ENCODE data around the gene FAM135A.
"Not testable (repeated sequence)": the region's sequence is repeated elsewhere in the genome, so short reads cannot be mapped to it uniquely, and the experiment has no call there.

The FAM135A gene

DNA sequence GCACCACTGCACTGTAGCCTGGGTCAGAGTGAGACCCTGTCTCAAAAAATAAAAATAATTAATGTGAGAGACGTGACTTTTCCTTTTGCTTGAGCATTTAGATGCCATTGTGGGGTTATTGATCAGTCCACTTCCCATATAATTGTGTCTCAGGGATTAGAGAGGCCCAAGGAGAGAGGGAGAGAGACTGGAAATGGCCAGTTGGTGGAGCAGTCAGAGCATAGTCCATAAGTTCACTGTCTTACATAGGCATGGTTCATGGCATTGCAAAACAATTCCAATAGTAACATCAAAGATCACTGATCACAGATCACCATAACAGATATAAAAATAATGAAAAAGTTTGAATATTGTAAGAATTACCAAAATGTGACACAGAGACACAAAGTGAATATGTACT, 138.3 kb downstream of the FAM135A start:
- no peak for DNase-seq

DNA sequence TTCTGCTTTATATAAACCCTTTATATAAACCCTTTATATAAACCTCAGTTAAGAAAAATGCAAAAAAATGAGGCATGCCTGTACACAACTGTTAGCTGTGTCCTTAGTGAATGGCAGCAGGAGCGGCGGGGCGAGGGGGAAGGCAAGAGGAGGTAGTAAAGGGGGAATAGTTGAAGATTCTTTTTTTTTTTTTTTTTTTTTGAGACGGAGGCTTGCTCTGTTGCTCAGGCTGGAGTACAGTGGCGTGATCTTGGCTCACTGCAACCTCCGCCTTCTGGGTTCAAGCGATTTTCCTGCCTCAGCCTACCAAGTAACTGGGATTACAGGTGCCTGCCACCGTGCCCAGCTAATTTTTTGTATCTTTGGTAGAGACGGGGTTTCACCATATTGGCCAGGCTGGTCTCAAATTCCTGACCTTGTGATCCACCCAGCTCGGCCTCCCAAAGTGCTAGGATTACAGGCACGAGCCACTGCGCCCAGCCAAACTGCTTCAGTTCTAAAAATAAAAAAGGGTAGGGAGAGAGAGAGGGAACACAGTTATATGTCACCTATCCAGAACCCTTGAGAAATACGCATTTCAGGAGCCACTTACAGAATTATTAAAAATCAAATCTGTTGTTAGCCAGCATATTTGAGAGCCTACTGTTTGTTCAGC, 139.1 kb downstream of the FAM135A start:
- DNase-seq, result not testable (repeated sequence)

DNA sequence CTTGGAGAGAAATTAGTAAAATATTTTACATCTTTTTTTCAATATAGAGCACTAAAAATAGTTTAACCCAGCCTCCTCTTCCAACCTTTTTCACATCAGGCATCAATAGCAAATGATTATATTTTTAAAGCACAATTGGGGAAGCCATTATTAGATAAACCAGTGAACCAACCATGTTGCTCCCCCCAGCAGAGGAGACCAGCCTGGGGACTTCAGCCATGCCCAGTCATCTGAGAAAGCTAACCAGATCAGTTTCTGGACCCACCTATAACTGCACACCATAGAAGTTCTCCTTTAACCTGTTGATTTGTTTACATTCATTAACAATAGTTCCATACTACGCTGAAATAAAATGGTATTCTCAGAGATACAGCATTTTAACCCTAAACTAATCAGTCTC, 139.7 kb downstream of the FAM135A start:
- no peak for DNase-seq

DNA sequence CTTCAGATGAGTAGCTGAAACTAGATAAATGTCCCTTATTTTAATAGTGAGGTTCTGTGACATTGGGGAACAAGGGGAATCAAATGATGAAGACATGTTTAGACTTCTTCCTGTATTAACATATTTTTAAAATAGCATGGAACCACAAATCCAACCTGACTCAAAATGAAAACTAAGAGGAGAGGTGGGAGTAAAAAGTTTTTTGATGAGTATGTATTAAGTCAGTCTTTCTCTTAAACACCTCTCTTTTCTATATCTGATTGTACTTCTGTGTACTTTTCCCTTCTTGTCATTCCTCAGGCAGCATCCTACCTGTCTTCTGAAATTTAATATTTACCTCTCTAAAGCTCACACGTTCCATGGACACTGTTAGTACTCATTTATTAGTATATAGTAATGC, 144.7 kb downstream of the FAM135A start:
- no peak for DNase-seq

DNA sequence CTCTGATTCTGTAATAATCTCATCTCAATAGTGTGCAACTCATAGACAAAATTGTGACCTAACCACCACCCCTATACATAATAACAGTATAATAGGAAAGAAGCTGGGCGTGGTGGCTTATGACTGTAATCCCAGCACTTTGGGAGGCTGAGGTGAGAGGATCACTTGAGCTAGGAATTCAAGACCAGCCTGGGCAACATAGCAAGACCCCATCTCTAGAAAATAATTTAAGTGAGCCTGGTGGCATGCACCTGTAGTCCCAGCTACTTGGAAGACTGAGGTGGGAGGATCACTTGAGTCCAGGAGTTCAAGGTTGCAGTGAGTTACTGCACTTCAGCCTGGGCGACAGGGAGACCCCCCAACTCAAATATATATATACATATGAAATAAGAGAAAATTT, 149.1 kb downstream of the FAM135A start:
- DNase-seq, result not testable (repeated sequence)

- DNase-seq, result no peak
Observed at GRCh38 chr6:70563530-70563929, 150.2 kb downstream of the FAM135A start.

GRCh38 chr6:70566751-70567382, 153.6 kb downstream of the FAM135A start, which contains the start of gene SDHAF4:
Gene SDHAF4, plus strand, starts transcription at chr6:70566930. Its CDS starts 11 bp downstream, at chr6:70566941.
- DNase-seq, result peak; percentile 87

DNA sequence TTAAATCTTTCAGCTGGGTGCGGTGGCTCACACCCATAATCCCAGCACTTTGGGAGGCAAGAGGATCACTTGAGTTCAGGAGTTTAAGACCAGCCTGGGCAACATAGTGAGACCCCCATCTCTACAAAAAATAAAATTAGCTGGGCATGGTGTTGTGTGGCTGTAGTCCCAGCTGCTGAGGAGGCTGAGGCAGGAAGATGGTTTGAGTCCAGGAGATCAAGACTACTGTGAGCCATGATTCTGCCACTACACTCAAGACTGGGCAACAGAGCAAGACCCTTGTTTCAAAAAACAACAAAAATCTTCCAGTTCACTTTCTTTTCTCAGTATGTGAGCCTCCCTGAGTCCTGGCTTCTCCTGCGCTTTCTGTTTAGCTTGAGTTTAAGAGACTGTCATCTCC, 161.3 kb downstream of the FAM135A start:
- DNase-seq, result no peak

DNA sequence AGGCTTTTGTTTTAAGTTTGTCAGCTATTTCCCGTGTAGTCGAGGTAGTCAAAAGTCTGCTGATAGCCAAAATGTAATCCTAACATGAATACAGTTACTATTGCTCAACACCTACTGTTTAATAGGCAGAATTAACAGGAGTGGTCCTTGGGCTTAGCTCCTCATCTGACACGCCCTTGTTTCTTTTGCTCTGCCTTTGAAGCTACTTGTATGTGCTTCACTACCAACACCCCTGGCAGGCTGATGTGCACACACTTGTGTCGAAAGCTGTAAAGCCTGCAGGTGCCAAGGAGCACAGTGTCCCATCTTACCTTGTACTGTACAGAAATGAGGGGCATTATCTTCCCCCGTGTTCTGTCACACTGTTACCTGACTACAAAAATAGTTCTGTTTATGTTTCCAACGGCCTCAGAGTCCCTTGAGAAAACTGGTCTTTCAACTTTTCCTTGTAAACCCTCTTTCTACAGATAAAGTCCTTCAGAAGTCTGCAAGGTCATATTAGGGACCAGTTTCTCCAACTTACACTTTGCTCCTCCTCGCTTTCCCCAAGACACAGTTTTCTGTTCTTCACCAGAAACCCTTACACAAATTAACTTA, 162.7 kb downstream of the FAM135A start:
- DNase-seq, result no peak

GRCh38 chr6:70586114-70586513, 172.8 kb downstream of the FAM135A start:
- DNase-seq, result no peak

GRCh38 chr6:70590400-70590799, 177.1 kb downstream of the FAM135A start:
- no peak for DNase-seq

DNA sequence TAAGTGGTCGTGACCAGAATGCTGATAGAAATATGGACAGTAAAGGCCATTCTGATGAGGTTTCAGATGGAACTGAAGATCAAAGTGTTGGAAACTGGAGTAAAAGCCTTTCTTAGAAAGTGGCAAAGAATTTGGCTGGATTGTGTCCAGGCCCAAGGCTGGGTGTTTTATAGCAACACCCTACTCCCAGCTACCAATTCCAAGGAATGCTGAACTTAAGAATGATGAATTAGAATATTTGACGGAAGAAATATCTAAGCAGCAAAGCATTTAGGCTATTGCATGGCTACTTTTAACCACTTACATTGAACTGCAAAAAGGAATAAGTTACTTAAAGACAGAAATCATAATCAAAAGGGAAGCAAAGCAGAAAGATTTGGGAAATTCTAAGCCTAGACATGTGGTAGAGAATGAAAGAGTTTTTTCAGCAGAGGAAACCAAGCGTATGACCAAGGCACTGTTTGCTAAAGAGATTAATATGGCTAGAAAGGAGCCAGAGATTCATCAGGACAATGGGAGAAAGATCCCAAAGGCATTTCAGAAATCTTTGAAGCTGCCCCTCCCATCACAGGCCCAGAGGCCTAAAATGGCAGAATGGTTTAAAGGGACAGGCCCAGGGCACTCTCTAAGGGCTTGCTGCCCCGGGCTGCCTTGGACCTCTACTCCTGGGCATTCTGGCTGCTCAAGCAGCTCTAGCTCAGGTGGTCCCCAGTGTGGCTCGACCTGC, 179.2 kb downstream of the FAM135A start:
- no peak for DNase-seq

DNA sequence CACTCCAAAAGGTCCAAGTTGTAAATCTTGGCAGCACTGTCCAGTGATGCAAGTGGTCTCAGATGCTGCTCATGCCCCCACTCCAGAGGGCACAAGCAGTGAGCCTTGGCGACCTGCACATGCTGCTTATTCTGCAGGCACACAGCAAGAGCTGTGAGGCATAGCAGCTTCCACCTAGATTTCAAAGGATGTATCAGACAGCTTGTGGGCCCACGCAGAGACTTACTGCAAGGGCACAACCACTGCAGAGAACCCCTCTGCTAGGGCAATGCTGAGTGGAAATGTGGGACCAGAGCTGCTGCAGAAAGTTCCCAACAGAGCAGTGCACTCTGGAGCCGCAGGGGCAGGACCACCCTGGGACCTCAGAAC, 179.8 kb downstream of the FAM135A start:
- DNase-seq, result no peak

DNA sequence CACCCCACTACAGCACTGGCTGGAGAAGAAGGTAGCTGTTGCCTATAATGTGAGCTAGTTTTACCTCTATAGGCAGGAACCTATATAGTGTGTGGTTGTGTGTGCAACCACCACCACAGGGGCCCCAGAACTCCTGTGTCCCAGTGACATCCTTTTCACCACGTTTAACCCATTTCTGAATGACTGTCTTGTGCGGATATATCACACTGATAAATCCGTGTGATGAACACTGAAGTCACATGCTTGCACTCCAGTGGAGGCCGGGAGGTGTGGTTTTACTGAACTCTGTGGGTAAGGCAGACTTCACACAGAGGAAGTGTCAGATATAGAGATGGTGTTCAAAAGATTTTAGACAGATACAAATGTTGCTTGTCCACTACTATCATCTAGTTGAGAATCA, 185.9 kb downstream of the FAM135A start:
- no peak for DNase-seq

- DNase-seq, result no peak
Observed at GRCh38 chr6:70601014-70601413, 187.7 kb downstream of the FAM135A start.

DNA sequence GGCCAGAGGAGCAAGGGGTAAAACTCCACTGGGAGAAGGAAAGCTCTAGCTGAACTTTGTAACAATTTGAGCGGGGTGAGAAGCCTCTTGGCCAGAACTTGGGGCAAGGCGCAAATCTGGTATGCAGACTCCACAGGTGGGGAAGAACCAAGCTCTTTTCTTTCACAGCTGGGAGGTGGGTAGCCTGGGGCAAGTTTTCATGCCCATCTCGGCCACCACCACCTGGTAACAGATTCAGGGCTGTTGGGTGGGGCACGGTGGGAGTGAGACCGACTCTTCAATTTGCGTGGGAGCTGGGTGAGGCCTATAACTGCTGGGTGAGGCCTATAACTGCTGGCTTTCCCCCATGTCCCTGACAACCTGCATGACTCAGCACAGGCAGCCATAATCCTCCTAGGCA, 190.9 kb downstream of the FAM135A start:
- no peak for DNase-seq

DNA sequence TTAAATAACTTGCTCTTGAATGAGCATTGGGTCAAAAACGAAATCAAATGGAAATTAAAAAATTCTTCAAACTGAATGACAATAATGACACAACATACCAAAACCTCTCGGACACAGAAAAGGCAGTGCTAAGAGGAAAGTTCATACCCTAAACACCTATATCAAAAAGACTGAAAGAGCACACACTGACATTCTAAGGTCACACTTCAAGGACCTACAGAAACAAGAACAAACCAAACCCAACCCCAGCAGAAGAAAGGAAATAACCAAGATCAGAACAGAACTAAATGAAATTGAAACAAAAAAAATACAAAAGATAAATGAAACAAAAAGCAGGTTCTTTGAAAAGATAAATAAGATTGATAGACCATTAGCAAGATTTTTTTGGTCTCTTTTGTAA, 194.1 kb downstream of the FAM135A start:
- not testable (repeated sequence) for DNase-seq

GRCh38 chr6:70609181-70609580, 195.9 kb downstream of the FAM135A start:
- DNase-seq, result not testable (repeated sequence)

Data from COR-L47 (cell line).